Pancreas (tissue), 10 donors: Measurements from ENCODE around the gene EEF2K. TPM values are rescaled to one million over a fixed set of nuclear protein-coding genes. Genes with fewer than 3 reads are reported as not detected.

Experiments
- ATAC-seq, 4 donors: fragments of 200-7000 bp; cut with Tn5 transposase; one replicate each; pipeline versions ENCODE4 v1.8.0 to v1.9.1; 2020; ENCODE audit warnings: mild to moderate bottlenecking in 4 of 4, moderate library complexity in 4 of 4
- DNase-seq, 6 donors: peaks; one replicate each; pipeline ENCODE4 v3.0.0-alpha.2; 2020
- FAIRE-seq: peaks from 2 replicates; lab custom pipeline; 2012; peaks lifted over from hg19 to GRCh38; lab: Jason Lieb, UNC
- H3K27ac ChIP-seq, 4 donors: fragments of 200-600 bp; sonication (generic); 1 replicate in 3 of 4; 2 replicates in 1 of 4; pipeline versions ENCODE4 v1.5.0 to v1.8.0; 2020
- H3K27me3 ChIP-seq, 4 donors: fragments of 200-600 bp; one replicate each; pipeline ENCODE4 v1.8.0; 2021
- H3K36me3 ChIP-seq, 3 donors: fragments of 200-600 bp; sonication (generic) in 1 of 3; one replicate each; pipeline versions ENCODE4 v1.5.0 to v1.8.0; 2020 to 2021
- H3K4me1 ChIP-seq, 3 donors: fragments of 200-600 bp; one replicate each; pipeline ENCODE4 v1.8.0; 2021
- H3K4me3 ChIP-seq, 4 donors: fragments of 200-600 bp; sonication (generic) in 2 of 4; one replicate each; pipeline versions ENCODE4 v1.5.0 to v1.8.0; 2020 to 2021
- H3K9me3 ChIP-seq, 4 donors: fragments of 200-600 bp; one replicate each; pipeline ENCODE4 v1.8.0; 2021
- WGBS, 2 donors: extraction: QIAGEN DNeasy Blood & Tissue Kit; methylation state at CpG; one replicate each; pipeline ENCODE4 v1.1.7; 2013; 5-methylcytosine and 5-hydroxymethylcytosine counted together
- intact Hi-C, 3 donors: fragments of 100-400 bp; cut with DNase I; formaldehyde crosslinking; loops; one replicate each; pipeline versions ENCODE4 v1.11.1 to v1.14.2; 2022
- polyA plus RNA-seq, 2 donors: library from polyadenylated mRNA; stranded (reverse); fragments of 200-250 nt; gene quantifications; one replicate each; pipeline ENCODE4 v1.2.3, GENCODE V29; 2013
- total RNA-seq, 6 donors: library from RNA; stranded (reverse); fragmentation: NEBNext Ultra II Directional in 4 of 6; extraction: Animal tissue kit (Norgen Biotek cat#: 25700) in 4 of 6; gene quantifications; one replicate each; pipeline versions ENCODE4 v1.2.1 to v1.2.4, GENCODE V29; 2021 to 2023
- TF ChIP-seq, protein P1 (sequence below), 4 donors: fragments of 200-600 bp; sonication (generic) in 3 of 4; IDR thresholded peaks; one replicate each; pipeline versions ENCODE4 v1.5.0 to v1.8.0; 2021; ENCODE audit warnings: antibody characterized with exemption in 4 of 4
- donor health status: healthy with polysubstance abuse.
- donor health status: DM: no; HTN: no; CAD: no; lungs with moderate emphysema.
- donor health status: DM: no; HTN: no; CAD: no.
- donor health status: control.
- donor health status: control.
- donor health status: Bipolar disorder and iron deficiency.
- donor health status: DM: yes; HTN: yes; CAD: no.
- donor health status: DM: no; HTN: no; CAD: no.
- donor health status: DM: no; HTN: no; CAD: no.
- donor health status: DM: yes; HTN: yes; CAD: no.

Gene EEF2K
- total and polyA plus RNA-seq, 8 donors: 6.1 to 21.1 (median 16.5) TPM

DNA sequence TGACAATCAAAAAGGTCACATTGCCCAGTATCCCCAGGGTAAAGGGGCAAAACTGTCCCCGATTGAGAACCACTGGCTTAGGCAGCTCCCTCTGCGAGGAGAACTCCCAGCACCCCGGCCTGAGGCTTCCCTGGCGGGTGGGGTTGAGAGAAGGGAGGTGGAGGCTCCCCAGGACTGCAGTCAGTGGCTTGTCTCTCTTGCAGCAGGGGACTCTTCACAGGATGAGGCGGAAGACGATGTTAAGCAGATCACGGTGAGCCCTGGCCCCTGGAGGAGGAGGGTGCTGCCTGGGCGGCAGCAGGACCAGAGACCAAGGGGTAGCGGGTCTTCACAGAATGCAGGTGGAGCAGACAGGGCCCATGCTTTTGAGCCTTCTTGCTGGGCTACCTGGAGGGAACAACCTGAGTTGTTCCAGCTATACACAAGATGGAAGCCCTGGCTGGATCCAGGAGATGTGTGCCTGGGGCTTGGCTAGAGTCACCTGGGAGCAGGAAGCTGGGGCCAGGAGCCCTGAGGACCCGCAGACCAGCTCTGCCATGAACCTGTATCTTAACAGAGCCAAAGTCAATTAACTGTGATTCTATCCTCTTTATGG is 107.9 kb downstream of the EEF2K start:
- Histone ChIP-seq H3K9me3 (no peaks in the 10 kb centered on the region), H3K27ac (no peak overlapping the region), H3K4me1 (no peaks in the 10 kb centered on the region), H3K36me3 (peaks cover 3 to 78% (median 37%) of the 10 kb centered on the region in 3 donors), H3K4me3 (no peak overlapping the region), H3K27me3 (no peaks in the 10 kb centered on the region)
- TF ChIP-seq, protein P1, sequence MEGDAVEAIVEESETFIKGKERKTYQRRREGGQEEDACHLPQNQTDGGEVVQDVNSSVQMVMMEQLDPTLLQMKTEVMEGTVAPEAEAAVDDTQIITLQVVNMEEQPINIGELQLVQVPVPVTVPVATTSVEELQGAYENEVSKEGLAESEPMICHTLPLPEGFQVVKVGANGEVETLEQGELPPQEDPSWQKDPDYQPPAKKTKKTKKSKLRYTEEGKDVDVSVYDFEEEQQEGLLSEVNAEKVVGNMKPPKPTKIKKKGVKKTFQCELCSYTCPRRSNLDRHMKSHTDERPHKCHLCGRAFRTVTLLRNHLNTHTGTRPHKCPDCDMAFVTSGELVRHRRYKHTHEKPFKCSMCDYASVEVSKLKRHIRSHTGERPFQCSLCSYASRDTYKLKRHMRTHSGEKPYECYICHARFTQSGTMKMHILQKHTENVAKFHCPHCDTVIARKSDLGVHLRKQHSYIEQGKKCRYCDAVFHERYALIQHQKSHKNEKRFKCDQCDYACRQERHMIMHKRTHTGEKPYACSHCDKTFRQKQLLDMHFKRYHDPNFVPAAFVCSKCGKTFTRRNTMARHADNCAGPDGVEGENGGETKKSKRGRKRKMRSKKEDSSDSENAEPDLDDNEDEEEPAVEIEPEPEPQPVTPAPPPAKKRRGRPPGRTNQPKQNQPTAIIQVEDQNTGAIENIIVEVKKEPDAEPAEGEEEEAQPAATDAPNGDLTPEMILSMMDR (IDR thresholded peaks at IDR 0.05): no peak
- 93 to 96% methylated on average over 10 of the region's 10 CpGs for WGBS, 2 donors
- intact Hi-C loops: no loop called here
- ATAC-seq (no peak), DNase-seq (peak in 1 of 6 donors; percentile 36), FAIRE-seq (no peak)

DNA sequence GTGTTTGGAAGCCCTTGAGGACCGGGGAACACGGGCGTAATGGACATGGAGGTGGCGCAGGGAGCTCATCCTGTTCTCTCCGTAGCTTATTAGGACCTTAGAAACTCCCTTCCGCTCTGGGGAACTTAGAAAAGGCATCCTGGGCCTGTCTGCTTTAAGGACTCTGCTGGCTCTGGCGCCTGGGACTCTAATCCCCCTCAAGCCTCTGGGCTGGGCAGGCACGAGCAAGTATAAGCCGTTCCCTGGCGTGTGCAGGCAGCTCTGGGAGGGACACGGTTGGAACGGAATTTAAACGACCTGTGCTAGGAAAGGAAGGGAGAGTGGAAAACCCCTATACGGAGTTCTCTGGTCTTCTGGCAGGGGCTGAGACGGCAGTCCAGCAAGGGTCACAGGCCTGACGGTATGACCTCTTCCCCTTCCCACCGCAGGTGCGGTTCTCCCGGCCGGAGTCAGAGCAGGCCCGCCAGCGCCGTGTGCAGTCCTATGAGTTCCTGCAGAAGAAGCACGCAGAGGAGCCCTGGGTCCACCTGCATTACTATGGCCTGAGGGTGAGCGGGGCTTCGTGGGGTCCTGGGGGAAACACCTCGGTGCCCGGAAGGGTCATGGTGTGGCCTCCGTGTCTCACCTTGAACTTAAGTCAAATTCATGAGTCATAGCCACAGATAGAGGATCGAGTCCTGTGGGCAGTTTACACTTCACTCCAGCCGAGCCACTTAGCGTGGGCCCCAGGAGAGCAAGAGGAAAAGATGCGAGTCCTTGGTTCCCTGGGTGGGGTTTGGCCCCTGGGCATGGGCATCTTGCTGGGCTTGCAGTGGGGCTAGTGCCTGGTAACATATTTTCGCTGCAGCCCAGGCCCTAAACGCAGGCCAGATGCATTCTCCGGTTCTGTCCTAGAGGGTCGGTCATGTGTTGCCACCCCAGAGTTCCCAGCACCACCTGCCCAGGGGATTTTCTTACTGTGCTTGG is 108.9 kb downstream of the EEF2K start:
- intact Hi-C loops: no loop called here
- Histone ChIP-seq H3K4me1 (no peaks in the 10 kb centered on the region), H3K9me3 (no peaks in the 10 kb centered on the region), H3K27me3 (no peaks in the 10 kb centered on the region), H3K27ac (no peak overlapping the region), H3K36me3 (peaks cover 3 to 74% (median 35%) of the 10 kb centered on the region in 3 donors), H3K4me3 (no peak overlapping the region)
- peak in 1 of 6 donors; percentile 45 for DNase-seq
- TF ChIP-seq, protein P1 (IDR thresholded peaks at IDR 0.05): no peak
- FAIRE-seq: no peak
- 89 to 90% methylated on average over 37 of the region's 37 CpGs for WGBS, 2 donors
- ATAC-seq: no peak

DNA sequence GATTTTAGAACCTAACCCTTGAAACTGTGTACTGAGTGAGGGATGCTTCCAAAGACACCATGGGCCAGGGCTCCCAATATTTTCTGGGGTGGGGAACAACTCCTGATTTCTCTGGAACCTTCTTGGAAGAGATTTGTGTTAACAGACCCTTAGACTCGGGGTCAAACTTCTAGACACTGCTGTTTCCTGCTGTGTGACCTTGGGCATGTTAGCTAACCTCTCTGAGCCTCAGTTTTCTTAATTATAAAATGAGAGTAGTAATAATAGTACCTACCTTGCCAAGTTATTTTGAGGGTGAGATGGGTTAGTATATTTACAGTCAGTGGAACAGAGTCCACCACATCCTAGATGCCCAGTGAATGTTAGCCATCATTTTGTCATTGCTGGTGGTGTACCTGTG is 109.9 kb downstream of the EEF2K start:
- no peaks in the 10 kb centered on the region for H3K27me3 ChIP-seq
- H3K27ac ChIP-seq: no peak overlapping the region
- WGBS, 2 donors: 43 to 72% methylated on average over 1 of the region's 1 CpG
- no peaks in the 10 kb centered on the region for H3K9me3 ChIP-seq
- peaks cover 0 to 65% (median 30%) of the 10 kb centered on the region in 3 donors for H3K36me3 ChIP-seq
- TF ChIP-seq, protein P1 (IDR thresholded peaks at IDR 0.05): no peak
- no peak overlapping the region for H3K4me3 ChIP-seq
- DNase-seq: no peak
- ATAC-seq: no peak
- no peaks in the 10 kb centered on the region for H3K4me1 ChIP-seq
- no peak for FAIRE-seq
- intact Hi-C loops: no loop called here

- intact Hi-C loops: no loop called here
- Histone ChIP-seq H3K27ac (no peak overlapping the region), H3K4me1 (no peaks in the 10 kb centered on the region), H3K4me3 (no peak overlapping the region), H3K9me3 (no peaks in the 10 kb centered on the region), H3K27me3 (no peaks in the 10 kb centered on the region), H3K36me3 (peaks cover 0 to 61% (median 30%) of the 10 kb centered on the region in 3 donors)
- FAIRE-seq (no peak), ATAC-seq (no peak), DNase-seq (peak in 2 of 6 donors; percentile 54 to 74)
- TF ChIP-seq, protein P1 (IDR thresholded peaks at IDR 0.05): no peak
- WGBS, 2 donors: 88 to 94% methylated on average over 9 of the region's 9 CpGs
These were observed 110.3 kb downstream of the EEF2K start for GRCh38 chr16:22316411-22316811.
